Measurements from ENCODE around the gene FRRS1.

FRRS1 gene

GRCh38 chr1:99764909-99765308 is 1.5 kb downstream of the FRRS1 start:
- DNase-seq, result no peak

GRCh38 chr1:99764439-99764838 is 2.0 kb downstream of the FRRS1 start:
- no peak for DNase-seq

GRCh38 chr1:99763956-99764355 is 2.5 kb downstream of the FRRS1 start:
- DNase-seq, result no peak

GRCh38 chr1:99761774-99762173 is 4.7 kb downstream of the FRRS1 start:
- no peak for DNase-seq

GRCh38 chr1:99759518-99760160 is 6.8 kb downstream of the FRRS1 start:
- DNase-seq, result no peak

GRCh38 chr1:99758686-99759517 is 7.5 kb downstream of the FRRS1 start:
- peak; percentile 55 for DNase-seq

- DNase-seq, result no peak
Observed at GRCh38 chr1:99758073-99758511, 8.3 kb downstream of the FRRS1 start.

GRCh38 chr1:99756598-99756997 is 9.8 kb downstream of the FRRS1 start:
- peak; percentile 3 for DNase-seq

- no peak for DNase-seq
Observed at GRCh38 chr1:99755664-99756063, 10.8 kb downstream of the FRRS1 start.

GRCh38 chr1:99754697-99755096 is 11.7 kb downstream of the FRRS1 start:
- DNase-seq, result no peak

GRCh38 chr1:99754055-99754626 is 12.3 kb downstream of the FRRS1 start:
- no peak for DNase-seq

- no peak for DNase-seq
Observed at GRCh38 chr1:99751877-99752504, 14.4 kb downstream of the FRRS1 start.

- DNase-seq, result no peak
Observed at GRCh38 chr1:99749504-99750347, 16.7 kb downstream of the FRRS1 start.

GRCh38 chr1:99748419-99748818 is 18.0 kb downstream of the FRRS1 start:
- DNase-seq, result no peak

GRCh38 chr1:99745684-99746083 is 20.8 kb downstream of the FRRS1 start:
- no peak for DNase-seq

GRCh38 chr1:99745061-99745460 is 21.4 kb downstream of the FRRS1 start:
- DNase-seq, result no peak

- DNase-seq, result no peak
Observed at GRCh38 chr1:99740141-99740540, 26.3 kb downstream of the FRRS1 start.

GRCh38 chr1:99738858-99739465 is 27.5 kb downstream of the FRRS1 start:
- DNase-seq, result no peak

- peak; percentile 57 for DNase-seq
Observed at GRCh38 chr1:99737016-99737415, 29.4 kb downstream of the FRRS1 start.

- DNase-seq, result no peak
Observed at GRCh38 chr1:99735852-99736251, 30.6 kb downstream of the FRRS1 start.

GRCh38 chr1:99731384-99731783 is 35.1 kb downstream of the FRRS1 start:
- no peak for DNase-seq

Measured in MV-4-11 (cell line).